Adrenal gland (tissue), 5 donors: Measurements from ENCODE around the gene ARHGEF3.

Source experiments
- POLR2A ChIP-seq, 2 donors: fragments of 450-650 bp; IDR thresholded peaks; one replicate each; pipeline ENCODE4 v1.6.1; 2017; ENCODE audit warnings: antibody characterized with exemption in 2 of 2, mild to moderate bottlenecking in 2 of 2, moderate library complexity in 1 of 2
- TF ChIP-seq, protein P1 (sequence below), 6 experiments: fragments of 450-650 bp in 4 of 6; fragments of 200-600 bp in 2 of 6; sonication (generic) in 1 of 6; IDR thresholded peaks; 1 replicate in 5 of 6; 2 replicates in 1 of 6; pipeline versions ENCODE4 v1.5.1 to v1.8.0; 2016 to 2021; ENCODE audit warnings: antibody characterized with exemption in 6 of 6, mild to moderate bottlenecking in 2 of 6, moderate library complexity in 1 of 6
- donor health status: DM: no; HTN: no; CAD: no.

DNA sequence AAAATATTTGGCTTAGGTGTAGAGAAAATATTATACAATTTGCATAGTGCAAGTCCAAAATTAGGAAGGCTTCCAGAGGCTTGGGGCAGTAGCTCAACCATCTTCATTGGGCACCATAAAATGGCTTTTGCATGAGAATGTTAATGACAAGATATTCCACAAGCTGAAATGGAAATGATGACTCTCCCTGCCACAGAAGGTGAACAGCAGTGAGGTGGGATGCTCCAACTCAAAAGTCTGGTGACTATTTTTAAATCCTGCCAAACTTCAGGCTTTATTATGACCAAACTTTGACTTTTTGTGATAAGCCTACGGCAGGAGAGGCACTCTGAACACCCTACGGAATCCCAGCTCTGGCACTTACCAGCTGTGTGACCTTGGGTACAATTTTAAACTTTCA, 37.6 kb downstream of the ARHGEF3 start:
- TF ChIP-seq, protein P1, sequence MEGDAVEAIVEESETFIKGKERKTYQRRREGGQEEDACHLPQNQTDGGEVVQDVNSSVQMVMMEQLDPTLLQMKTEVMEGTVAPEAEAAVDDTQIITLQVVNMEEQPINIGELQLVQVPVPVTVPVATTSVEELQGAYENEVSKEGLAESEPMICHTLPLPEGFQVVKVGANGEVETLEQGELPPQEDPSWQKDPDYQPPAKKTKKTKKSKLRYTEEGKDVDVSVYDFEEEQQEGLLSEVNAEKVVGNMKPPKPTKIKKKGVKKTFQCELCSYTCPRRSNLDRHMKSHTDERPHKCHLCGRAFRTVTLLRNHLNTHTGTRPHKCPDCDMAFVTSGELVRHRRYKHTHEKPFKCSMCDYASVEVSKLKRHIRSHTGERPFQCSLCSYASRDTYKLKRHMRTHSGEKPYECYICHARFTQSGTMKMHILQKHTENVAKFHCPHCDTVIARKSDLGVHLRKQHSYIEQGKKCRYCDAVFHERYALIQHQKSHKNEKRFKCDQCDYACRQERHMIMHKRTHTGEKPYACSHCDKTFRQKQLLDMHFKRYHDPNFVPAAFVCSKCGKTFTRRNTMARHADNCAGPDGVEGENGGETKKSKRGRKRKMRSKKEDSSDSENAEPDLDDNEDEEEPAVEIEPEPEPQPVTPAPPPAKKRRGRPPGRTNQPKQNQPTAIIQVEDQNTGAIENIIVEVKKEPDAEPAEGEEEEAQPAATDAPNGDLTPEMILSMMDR (IDR thresholded peaks at IDR 0.05): no peak
- TF ChIP-seq POLR2A (IDR thresholded peaks at IDR 0.05): no peak
